ENCODE data around the gene ARPP21.

GRCh38 chr3:35677797-35678196, 38.5 kb downstream of the ARPP21 start:
- TF ChIP-seq POLR2A (IDR thresholded peaks at IDR 0.05; ENCODE audit: low read length) (no peak), GATA1 (IDR thresholded peaks at IDR 0.05; ENCODE audit: low read depth, low read length) (no peak)
